Mesendoderm (in vitro differentiated cells): Measurements from ENCODE around the gene PNPLA3.
A peak's percentile ranks its signal among the peaks of the same experiment; 100 is the strongest.
"Not testable (repeated sequence)": the region's sequence is repeated elsewhere in the genome, so short reads cannot be mapped to it uniquely, and the experiment has no call there.

Experiments used
- DNase-seq: peaks from one replicate; pipeline ENCODE4 v3.0.0; 2013
- H2AK5ac ChIP-seq: 2 replicates; pipeline ENCODE4 v1.6.1; 2013; ENCODE audit warnings: low read length, inconsistent platforms
- H2BK120ac ChIP-seq: 2 replicates; pipeline ENCODE4 v1.6.1; 2013; ENCODE audit warnings: low read depth, mild to moderate bottlenecking, low read length, moderate library complexity, mixed read lengths
- H2BK15ac ChIP-seq: replicated peaks from 2 replicates; pipeline ENCODE4 v1.6.1; 2013; ENCODE audit warnings: low read depth, mild to moderate bottlenecking, moderate library complexity
- H2BK5ac ChIP-seq: 2 replicates; pipeline ENCODE4 v1.6.1; 2013; ENCODE audit warnings: low read length, inconsistent platforms
- H3K18ac ChIP-seq: 2 replicates; pipeline ENCODE4 v1.6.1; 2013; ENCODE audit warnings: mild to moderate bottlenecking, low read length, mixed read lengths
- H3K23ac ChIP-seq: one replicate; pipeline ENCODE4 v1.6.1; 2013; ENCODE audit warnings: low read length
- H3K27ac ChIP-seq: 2 replicates; pipeline ENCODE4 v1.5.1; 2013; ENCODE audit warnings: low read depth, mild to moderate bottlenecking, inconsistent platforms, low read length, moderate library complexity
- H3K27me3 ChIP-seq: 2 replicates; pipeline ENCODE4 v1.6.1; 2013; ENCODE audit warnings: low read length, control low read depth, mild to moderate bottlenecking, inconsistent platforms; ENCODE audit not compliant: insufficient read depth, poor library complexity
- H3K36me3 ChIP-seq: 2 replicates; pipeline ENCODE4 v1.6.1; 2013; ENCODE audit warnings: low read length, inconsistent platforms; ENCODE audit not compliant: control insufficient read depth, insufficient read depth
- H3K4ac ChIP-seq: one replicate; pipeline ENCODE4 v1.6.1; 2013; ENCODE audit warnings: low read depth, mild to moderate bottlenecking, low read length, moderate library complexity
- H3K4me1 ChIP-seq: 2 replicates; pipeline ENCODE4 v1.6.1; 2013; ENCODE audit warnings: low read depth, low read length, inconsistent platforms; ENCODE audit not compliant: control insufficient read depth
- H3K4me2 ChIP-seq: 2 replicates; pipeline ENCODE4 v1.6.1; 2013; ENCODE audit warnings: low read length
- H3K4me3 ChIP-seq: 2 replicates; pipeline ENCODE4 v1.5.1; 2013; ENCODE audit warnings: mild to moderate bottlenecking, low read length
- H3K56ac ChIP-seq: one replicate; pipeline ENCODE4 v1.6.1; 2013; ENCODE audit warnings: low read length
- H3K79me1 ChIP-seq: 2 replicates; pipeline ENCODE4 v1.6.1; 2013; ENCODE audit warnings: low read length, inconsistent platforms
- H3K79me2 ChIP-seq: 2 replicates; pipeline ENCODE4 v1.6.1; 2013; ENCODE audit warnings: mild to moderate bottlenecking, low read length; ENCODE audit not compliant: control insufficient read depth, insufficient read depth
- H3K9ac ChIP-seq: 2 replicates; pipeline ENCODE4 v1.6.1; 2013; ENCODE audit warnings: low read length, inconsistent platforms
- H4K5ac ChIP-seq: one replicate; pipeline ENCODE4 v1.6.1; 2013; ENCODE audit warnings: low read length
- H4K8ac ChIP-seq: one replicate; pipeline ENCODE4 v1.6.1; 2013; ENCODE audit warnings: low read depth, mild to moderate bottlenecking, control low read depth, low read length, moderate library complexity
- WGBS: extraction: QIAGEN DNeasy Blood & Tissue Kit; methylation state at CpG from one replicate; pipeline ENCODE4 v1.1.7; 2013; ENCODE audit warnings: low lambda C conversion rate, missing lambda C conversion rate; ENCODE audit not compliant: insufficient coverage; ENCODE audit errors: extremely low coverage; 5-methylcytosine and 5-hydroxymethylcytosine counted together

Gene PNPLA3

DNA sequence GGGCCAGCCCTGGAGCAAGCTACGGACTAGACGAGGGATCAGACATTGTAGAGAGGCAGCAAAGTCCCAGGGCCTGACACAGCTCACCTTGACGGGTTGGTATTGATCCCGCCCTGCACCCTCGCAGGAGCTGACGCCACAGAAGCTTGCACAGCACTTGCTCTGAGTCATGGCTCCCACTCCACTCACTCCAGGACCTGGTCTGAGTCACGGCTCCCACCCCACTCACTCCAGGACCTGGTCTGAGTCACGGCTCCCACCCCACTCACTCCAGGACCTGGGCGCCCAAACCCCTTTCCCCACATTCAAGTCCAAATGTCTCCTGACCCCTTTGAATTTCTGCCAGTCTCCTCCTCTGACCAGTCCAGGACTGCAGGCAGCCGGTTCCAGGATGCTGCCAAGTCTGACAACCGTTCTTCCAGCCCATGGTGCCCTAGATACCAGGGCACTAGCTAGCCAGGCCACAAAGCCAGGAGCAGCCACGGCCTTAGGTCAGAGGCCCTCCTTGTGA lies 25.8 kb upstream of the PNPLA3 start:
- no CpG with 5 or more reads among the region's 12 CpGs for WGBS
- no peaks in the 10 kb centered on the region for H3K27me3 ChIP-seq
- H4K5ac ChIP-seq: no peak overlapping the region
- H3K4ac ChIP-seq: no peak overlapping the region
- no peaks in the 10 kb centered on the region for H3K79me1 ChIP-seq
- no peak overlapping the region for H2BK15ac ChIP-seq
- no peaks in the 10 kb centered on the region for H3K4me1 ChIP-seq
- H3K23ac ChIP-seq: no peak overlapping the region
- DNase-seq: no peak
- H3K9ac ChIP-seq: no peak overlapping the region
- H2BK5ac ChIP-seq: no peak overlapping the region
- no peak overlapping the region for H4K8ac ChIP-seq
- no peaks in the 10 kb centered on the region for H3K79me2 ChIP-seq
- no peak overlapping the region for H3K4me2 ChIP-seq
- H3K56ac ChIP-seq: no peak overlapping the region
- H2BK120ac ChIP-seq: no peak overlapping the region
- no peak overlapping the region for H3K18ac ChIP-seq
- no peak overlapping the region for H3K4me3 ChIP-seq
- no peaks in the 10 kb centered on the region for H3K36me3 ChIP-seq
- H2AK5ac ChIP-seq: no peak overlapping the region
- no peak overlapping the region for H3K27ac ChIP-seq

DNA sequence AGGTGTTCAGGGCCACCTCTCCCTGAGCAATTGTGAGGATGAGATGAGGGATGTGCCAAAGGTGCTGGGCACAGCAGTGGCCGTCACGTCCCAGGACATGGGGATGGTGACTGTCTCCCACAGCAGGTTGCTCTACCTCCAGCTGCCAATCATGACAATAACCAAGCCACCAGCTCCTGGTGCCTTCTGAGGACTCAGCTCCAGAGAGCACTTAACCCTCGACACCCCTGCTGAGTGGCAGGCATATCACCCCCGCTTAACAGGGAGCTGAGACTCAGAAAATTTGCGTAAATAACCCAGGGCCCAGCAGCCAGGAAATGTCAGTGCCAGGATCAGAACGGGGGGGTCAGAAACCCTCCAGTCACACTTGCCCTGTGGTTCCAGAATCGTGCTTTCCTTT lies 23.4 kb upstream of the PNPLA3 start:
- no peak overlapping the region for H3K18ac ChIP-seq
- DNase-seq: no peak

DNA sequence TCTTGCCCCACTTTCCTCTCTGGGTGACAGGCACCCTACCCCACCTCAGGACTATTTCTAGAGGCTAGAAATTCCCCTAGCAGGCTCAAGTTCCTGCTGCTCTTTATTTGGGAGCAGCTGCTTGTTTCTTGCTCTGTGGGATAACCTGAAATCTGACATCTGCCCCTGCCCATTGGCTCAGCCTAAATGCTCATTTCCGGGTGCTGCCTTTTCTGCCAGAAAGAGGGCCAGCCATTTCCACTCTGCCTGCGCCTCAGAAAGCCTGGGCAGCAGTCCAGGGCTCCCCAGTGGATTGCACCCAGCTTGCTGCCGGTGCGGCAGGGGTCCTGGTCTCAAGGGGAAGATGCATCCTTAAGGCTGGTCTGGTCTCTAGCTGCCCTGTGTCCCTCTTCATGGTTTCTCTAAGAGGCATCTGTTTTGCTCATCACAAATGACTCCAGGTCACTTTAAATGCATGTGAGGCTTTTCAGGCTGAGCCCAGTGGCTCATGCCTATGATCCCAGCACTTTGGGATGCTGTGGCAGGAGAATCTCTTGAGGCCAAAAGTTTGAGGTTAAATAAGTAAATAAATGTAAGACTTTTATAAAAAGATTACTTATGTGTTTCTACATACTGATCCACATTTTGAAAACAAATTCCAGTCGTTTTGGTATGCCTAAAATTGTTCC lies 21.5 kb upstream of the PNPLA3 start:
- Histone ChIP-seq H3K36me3 (no peaks in the 10 kb centered on the region), H3K4ac (no peak overlapping the region), H3K56ac (no peak overlapping the region), H3K9ac (no peak overlapping the region), H2BK15ac (no peak overlapping the region), H3K79me1 (no peaks in the 10 kb centered on the region), H3K4me3 (no peak overlapping the region), H3K4me2 (no peak overlapping the region), H4K5ac (no peak overlapping the region), H3K4me1 (no peaks in the 10 kb centered on the region), H3K23ac (no peak overlapping the region), H3K27me3 (no peaks in the 10 kb centered on the region), H2BK5ac (no peak overlapping the region), H3K27ac (no peak overlapping the region), H3K18ac (no peak overlapping the region), H3K79me2 (no peaks in the 10 kb centered on the region), H2BK120ac (no peak overlapping the region), H4K8ac (no peak overlapping the region), H2AK5ac (no peak overlapping the region)
- no CpG with 5 or more reads among the region's 5 CpGs for WGBS
- peak; percentile 62 for DNase-seq

More for the DNA sequence above, 23.4 kb upstream of the PNPLA3 start:
- H3K4me2 ChIP-seq: no peak overlapping the region
- no peak overlapping the region for H2BK5ac ChIP-seq
- H3K79me2 ChIP-seq: no peaks in the 10 kb centered on the region
- H2BK120ac ChIP-seq: no peak overlapping the region
- no peak overlapping the region for H4K5ac ChIP-seq
- no peaks in the 10 kb centered on the region for H3K4me1 ChIP-seq
- no peak overlapping the region for H3K56ac ChIP-seq
- no CpG with 5 or more reads among the region's 7 CpGs for WGBS
- H3K4me3 ChIP-seq: no peak overlapping the region
- H2BK15ac ChIP-seq: no peak overlapping the region
- H3K27me3 ChIP-seq: no peaks in the 10 kb centered on the region
- H2AK5ac ChIP-seq: no peak overlapping the region
- no peak overlapping the region for H3K23ac ChIP-seq
- no peaks in the 10 kb centered on the region for H3K79me1 ChIP-seq
- no peak overlapping the region for H4K8ac ChIP-seq
- no peaks in the 10 kb centered on the region for H3K36me3 ChIP-seq
- no peak overlapping the region for H3K9ac ChIP-seq
- H3K4ac ChIP-seq: no peak overlapping the region
- no peak overlapping the region for H3K27ac ChIP-seq

DNA sequence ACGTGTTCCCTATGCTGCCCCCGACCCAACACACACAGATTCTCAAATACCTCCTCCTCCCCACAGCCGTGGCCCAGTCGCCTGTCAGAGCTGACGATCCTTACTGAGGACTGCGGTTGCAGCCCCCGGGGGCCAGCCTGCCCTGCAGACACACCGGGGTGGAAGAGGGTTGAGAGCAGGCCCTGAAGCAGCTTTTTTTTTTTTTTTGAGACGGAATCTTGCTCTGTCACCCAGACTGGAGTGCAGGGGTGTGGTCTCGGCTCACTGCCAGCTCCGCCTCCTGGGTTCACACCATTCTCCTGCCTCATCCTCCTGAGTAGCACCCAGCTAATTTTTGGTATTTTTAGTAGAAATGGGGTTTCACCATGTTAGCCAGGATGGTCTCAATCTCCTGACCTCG lies 20.6 kb upstream of the PNPLA3 start:
- H3K18ac ChIP-seq, H3K27me3 ChIP-seq, H3K27ac ChIP-seq, H3K4ac ChIP-seq, H3K79me2 ChIP-seq, H2BK15ac ChIP-seq, H3K23ac ChIP-seq, H3K36me3 ChIP-seq, H3K4me2 ChIP-seq, H3K79me1 ChIP-seq, H3K9ac ChIP-seq, H4K5ac ChIP-seq, H3K4me3 ChIP-seq, H2BK120ac ChIP-seq, H2AK5ac ChIP-seq, H3K56ac ChIP-seq, H4K8ac ChIP-seq, DNase-seq, H3K4me1 ChIP-seq, H2BK5ac ChIP-seq: not testable (repeated sequence)
- no CpG with 5 or more reads among the region's 12 CpGs for WGBS

DNA sequence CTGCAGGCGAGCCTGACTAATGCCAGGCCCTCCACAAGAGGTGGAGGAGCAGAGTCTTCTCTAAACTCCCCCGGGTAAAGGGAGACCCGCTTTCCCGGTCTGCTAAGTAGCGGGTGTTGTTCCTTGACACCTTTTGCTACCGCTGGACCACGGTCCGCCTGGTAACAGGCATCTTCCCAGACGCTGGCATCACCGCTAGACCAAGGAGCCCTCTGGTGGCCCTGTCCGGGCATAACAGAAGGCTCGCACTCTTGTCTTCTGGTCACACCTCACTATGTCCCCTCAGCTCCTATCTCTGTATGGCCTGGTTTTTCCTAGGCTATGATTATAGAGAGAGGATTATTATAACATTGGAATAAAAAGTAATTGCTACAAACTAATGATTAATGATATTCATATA lies 19.2 kb upstream of the PNPLA3 start:
- not testable (repeated sequence) for H3K79me2 ChIP-seq, H3K36me3 ChIP-seq, H3K9ac ChIP-seq, H2BK15ac ChIP-seq, DNase-seq, H2AK5ac ChIP-seq, H3K18ac ChIP-seq, H3K56ac ChIP-seq, H3K27ac ChIP-seq, H3K4me2 ChIP-seq, H3K4me1 ChIP-seq, H2BK120ac ChIP-seq, H4K5ac ChIP-seq, H3K27me3 ChIP-seq, H3K4me3 ChIP-seq, H3K79me1 ChIP-seq, H2BK5ac ChIP-seq, H4K8ac ChIP-seq, H3K4ac ChIP-seq, H3K23ac ChIP-seq
- no CpG with 5 or more reads among the region's 12 CpGs for WGBS

DNA sequence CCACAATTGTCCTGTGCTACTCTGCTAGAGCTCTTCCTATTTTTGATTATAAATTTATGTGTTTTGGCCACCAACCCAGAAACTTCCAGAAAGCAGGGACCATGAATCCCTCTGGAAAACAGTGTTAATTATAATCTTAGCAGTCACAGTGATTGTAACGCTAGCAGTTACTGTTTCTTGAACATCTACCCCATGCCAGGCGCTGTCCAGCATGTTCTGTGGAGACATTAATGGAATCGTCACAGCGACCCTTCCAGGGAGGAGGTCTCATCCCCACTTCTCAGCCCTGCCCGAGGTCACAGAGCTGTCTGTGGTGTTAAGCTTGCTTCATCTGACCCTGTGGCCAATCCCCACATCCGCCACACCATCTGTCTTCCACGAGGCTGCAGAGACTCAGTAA lies 17.9 kb upstream of the PNPLA3 start:
- Histone ChIP-seq H2BK5ac (no peak overlapping the region), H4K5ac (no peak overlapping the region), H2BK120ac (no peak overlapping the region), H3K23ac (no peak overlapping the region), H3K79me1 (no peaks in the 10 kb centered on the region), H3K27ac (no peak overlapping the region), H3K4me1 (no peaks in the 10 kb centered on the region), H3K36me3 (no peaks in the 10 kb centered on the region), H3K4ac (no peak overlapping the region), H3K79me2 (no peaks in the 10 kb centered on the region), H3K56ac (no peak overlapping the region), H3K4me3 (no peak overlapping the region), H3K27me3 (no peaks in the 10 kb centered on the region), H3K18ac (no peak overlapping the region), H2BK15ac (no peak overlapping the region), H3K4me2 (no peak overlapping the region), H3K9ac (no peak overlapping the region), H2AK5ac (no peak overlapping the region), H4K8ac (no peak overlapping the region)
- no CpG with 5 or more reads among the region's 7 CpGs for WGBS
- no peak for DNase-seq
